Trophoblast cell (in vitro differentiated cells and primary cell): ENCODE measurements around the gene SULT6B1.
"Not testable (repeated sequence)": the region's sequence is repeated elsewhere in the genome, so short reads cannot be mapped to it uniquely, and the experiment has no call there.

Experiments
- DNase-seq, 2 donors: peaks; one replicate each; pipeline ENCODE4 v3.0.0-alpha.2; 2016
- H2AFZ ChIP-seq: 2 replicates; pipeline ENCODE4 v1.6.1; 2013; ENCODE audit warnings: low read length, moderate library complexity, mild to moderate bottlenecking; ENCODE audit not compliant: insufficient read depth, poor library complexity
- H2AK5ac ChIP-seq: 2 replicates; pipeline ENCODE4 v1.6.1; 2013; ENCODE audit warnings: mild to moderate bottlenecking, low read length
- H2BK120ac ChIP-seq: 2 replicates; pipeline ENCODE4 v1.6.1; 2013; ENCODE audit warnings: low read length, mild to moderate bottlenecking, moderate library complexity; ENCODE audit not compliant: insufficient read depth, poor library complexity
- H2BK12ac ChIP-seq: 2 replicates; pipeline ENCODE4 v1.6.1; 2013; ENCODE audit warnings: mild to moderate bottlenecking, low read length, moderate library complexity
- H2BK5ac ChIP-seq: 2 replicates; pipeline ENCODE4 v1.6.1; 2013; ENCODE audit warnings: low read length, low read depth, moderate library complexity, mild to moderate bottlenecking; ENCODE audit not compliant: poor library complexity
- H3K14ac ChIP-seq: 2 replicates; pipeline ENCODE4 v1.6.1; 2013; ENCODE audit warnings: mild to moderate bottlenecking, low read length
- H3K18ac ChIP-seq: 2 replicates; pipeline ENCODE4 v1.6.1; 2013; ENCODE audit warnings: mild to moderate bottlenecking, low read length
- H3K23ac ChIP-seq: 2 replicates; pipeline ENCODE4 v1.6.1; 2013; ENCODE audit warnings: low read length
- H3K27ac ChIP-seq: 2 replicates; pipeline ENCODE4 v1.5.1; 2013; ENCODE audit warnings: low read depth, mild to moderate bottlenecking, inconsistent platforms, low read length, moderate library complexity
- H3K27me3 ChIP-seq: 2 replicates; pipeline ENCODE4 v1.6.1; 2013; ENCODE audit warnings: inconsistent platforms, mild to moderate bottlenecking, low read length, moderate library complexity; ENCODE audit not compliant: insufficient read depth
- H3K36me3 ChIP-seq, 2 experiments: 1 replicate in 1 of 2; 2 replicates in 1 of 2; pipeline ENCODE4 v1.6.1; 2013; ENCODE audit warnings: low read length in 2 of 2, mild to moderate bottlenecking in 2 of 2, moderate library complexity in 1 of 2; ENCODE audit not compliant: insufficient read depth in 2 of 2, control insufficient read depth in 1 of 2
- H3K4ac ChIP-seq: 2 replicates; pipeline ENCODE4 v1.6.1; 2013; ENCODE audit warnings: low read depth, mild to moderate bottlenecking, low read length, moderate library complexity
- H3K4me1 ChIP-seq, 2 experiments: 1 replicate in 1 of 2; 2 replicates in 1 of 2; pipeline ENCODE4 v1.6.1; 2013; ENCODE audit warnings: low read length in 2 of 2, mild to moderate bottlenecking in 2 of 2, moderate library complexity in 1 of 2; ENCODE audit not compliant: insufficient read depth in 2 of 2, control insufficient read depth in 1 of 2
- H3K4me2 ChIP-seq: 2 replicates; pipeline ENCODE4 v1.6.1; 2013; ENCODE audit warnings: inconsistent platforms, mild to moderate bottlenecking, low read length, moderate library complexity
- H3K4me3 ChIP-seq: 2 replicates; pipeline ENCODE4 v1.5.1; 2013; ENCODE audit warnings: mild to moderate bottlenecking, low read depth, low read length, inconsistent platforms
- H3K79me1 ChIP-seq: one replicate; pipeline ENCODE4 v1.6.1; 2013; ENCODE audit warnings: low read length
- H3K79me2 ChIP-seq: 2 replicates; pipeline ENCODE4 v1.6.1; 2013; ENCODE audit warnings: low read length, mild to moderate bottlenecking; ENCODE audit not compliant: control insufficient read depth, insufficient read depth, poor library complexity
- H3K9ac ChIP-seq: 2 replicates; pipeline ENCODE4 v1.6.1; 2013; ENCODE audit warnings: mild to moderate bottlenecking, low read length
- H3K9me3 ChIP-seq: 2 replicates; pipeline ENCODE4 v1.6.1; 2013; ENCODE audit warnings: low read depth, mild to moderate bottlenecking, control low read depth, inconsistent platforms, low read length; ENCODE audit not compliant: insufficient read depth
- H4K12ac ChIP-seq: 2 replicates; pipeline ENCODE4 v1.6.1; 2013; ENCODE audit warnings: low read depth, mild to moderate bottlenecking, low read length, moderate library complexity
- H4K8ac ChIP-seq: 2 replicates; pipeline ENCODE4 v1.6.1; 2013; ENCODE audit warnings: low read depth, mild to moderate bottlenecking, low read length, moderate library complexity
- H4K91ac ChIP-seq: one replicate; pipeline ENCODE4 v1.6.1; 2013; ENCODE audit warnings: low read depth, mild to moderate bottlenecking, low read length, moderate library complexity
- WGBS: extraction: QIAGEN DNeasy Blood & Tissue Kit; methylation state at CpG from one replicate; pipeline ENCODE4 v1.1.7; 2013; ENCODE audit warnings: missing lambda C conversion rate; ENCODE audit not compliant: insufficient read length, insufficient coverage; ENCODE audit errors: extremely low coverage; 5-methylcytosine and 5-hydroxymethylcytosine counted together

The SULT6B1 gene

DNA sequence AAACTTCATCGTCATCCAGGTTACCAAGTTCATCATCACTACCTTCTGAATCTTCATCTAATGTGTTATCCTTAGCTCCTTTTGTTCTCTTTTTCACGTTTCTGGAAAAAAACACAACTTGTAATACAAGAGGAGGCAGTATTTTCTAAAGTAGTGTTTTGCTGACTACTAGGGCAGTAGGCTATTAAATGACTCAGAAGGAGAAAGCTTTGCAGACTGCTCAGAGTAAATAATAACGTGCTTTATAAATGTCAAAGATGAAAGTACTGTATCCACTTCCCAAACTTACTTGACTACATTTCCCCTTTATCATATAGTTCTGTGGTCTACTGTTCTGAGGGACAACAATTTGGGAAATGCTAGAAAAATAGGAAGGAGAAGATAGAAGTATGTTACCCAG, 23.5 kb upstream of the SULT6B1 start:
- Histone ChIP-seq H3K18ac (no peak overlapping the region), H2BK12ac (no peak overlapping the region), H2BK120ac (no peak overlapping the region), H2AFZ (no peak overlapping the region), H3K23ac (no peak overlapping the region), H4K8ac (no peak overlapping the region), H3K14ac (no peak overlapping the region), H3K4me2 (no peak overlapping the region), H4K91ac (no peak overlapping the region), H3K79me1 (no peaks in the 10 kb centered on the region), H3K4ac (no peak overlapping the region), H3K79me2 (no peaks in the 10 kb centered on the region), H3K4me3 (no peak overlapping the region), H3K4me1 (no peaks in the 10 kb centered on the region), H3K27me3 (no peaks in the 10 kb centered on the region), H2AK5ac (no peak overlapping the region), H3K27ac (no peak overlapping the region), H3K9ac (no peak overlapping the region), H4K12ac (no peak overlapping the region), H3K9me3 (no peaks in the 10 kb centered on the region), H3K36me3 (peaks cover 8 to 9% of the 10 kb centered on the region in 2 experiments), H2BK5ac (no peak overlapping the region)
- no peak for DNase-seq
- WGBS, result no CpG with 5 or more reads among the region's 3 CpGs

GRCh38 chr2:37211212-37211611, 22.7 kb upstream of the SULT6B1 start:
- Histone ChIP-seq H3K4me2 (no peak overlapping the region), H4K8ac (no peak overlapping the region), H2BK120ac (no peak overlapping the region), H3K9me3 (no peaks in the 10 kb centered on the region), H3K79me1 (no peaks in the 10 kb centered on the region), H3K23ac (no peak overlapping the region), H4K91ac (no peak overlapping the region), H2AFZ (no peak overlapping the region), H3K9ac (no peak overlapping the region), H3K27ac (no peak overlapping the region), H3K36me3 (peaks cover 11% of the 10 kb centered on the region in 2 experiments), H3K79me2 (no peaks in the 10 kb centered on the region), H3K4ac (no peak overlapping the region), H4K12ac (no peak overlapping the region), H3K14ac (no peak overlapping the region), H2BK5ac (no peak overlapping the region), H3K27me3 (no peaks in the 10 kb centered on the region), H3K18ac (no peak overlapping the region), H3K4me1 (no peaks in the 10 kb centered on the region), H3K4me3 (no peak overlapping the region), H2AK5ac (no peak overlapping the region), H2BK12ac (no peak overlapping the region)
- DNase-seq, result no peak

DNA sequence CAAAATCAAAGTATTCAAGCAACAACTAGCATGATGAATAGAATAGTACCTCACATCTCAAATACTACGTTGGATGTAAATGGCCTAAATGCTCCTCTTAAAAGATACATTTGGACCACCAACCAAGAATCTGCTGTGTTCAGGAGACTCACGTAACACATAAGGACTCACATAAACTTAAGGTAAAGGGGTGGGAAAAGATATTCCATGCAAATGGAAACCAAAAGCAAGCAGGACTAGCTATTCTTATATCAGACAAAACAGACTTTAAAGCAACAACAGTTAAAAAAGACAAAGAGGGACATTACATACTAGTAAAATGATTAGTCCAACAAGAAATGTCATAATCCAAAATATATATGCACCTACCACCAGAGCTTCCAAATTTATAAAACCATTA, 18.3 kb upstream of the SULT6B1 start:
- H3K18ac ChIP-seq, H3K4me1 ChIP-seq, H4K91ac ChIP-seq, H3K14ac ChIP-seq, H3K9me3 ChIP-seq, H3K4me2 ChIP-seq, H3K9ac ChIP-seq, H2BK120ac ChIP-seq, H4K12ac ChIP-seq, DNase-seq, H3K79me1 ChIP-seq, H3K27ac ChIP-seq, H3K23ac ChIP-seq, H2AFZ ChIP-seq, H2BK12ac ChIP-seq, H2BK5ac ChIP-seq, H2AK5ac ChIP-seq, H3K4me3 ChIP-seq, H4K8ac ChIP-seq, H3K79me2 ChIP-seq, H3K4ac ChIP-seq, H3K27me3 ChIP-seq: not testable (repeated sequence)
- WGBS, result no CpG with 5 or more reads among the region's 2 CpGs
- peaks cover 10 to 14% of the 10 kb centered on the region in 2 experiments for H3K36me3 ChIP-seq

- H3K79me2 ChIP-seq, result no peaks in the 10 kb centered on the region
- H3K4ac ChIP-seq, result no peak overlapping the region
- no peak overlapping the region for H3K4me3 ChIP-seq
- H4K12ac ChIP-seq, result no peak overlapping the region
- H2BK12ac ChIP-seq, result no peak overlapping the region
- H3K23ac ChIP-seq, result no peak overlapping the region
- H4K91ac ChIP-seq, result no peak overlapping the region
- H4K8ac ChIP-seq, result no peak overlapping the region
- no peak overlapping the region for H3K4me2 ChIP-seq
- no CpG with 5 or more reads among the region's 5 CpGs for WGBS
- no peak overlapping the region for H2AK5ac ChIP-seq
- no peak overlapping the region for H2AFZ ChIP-seq
- no peaks in the 10 kb centered on the region for H3K9me3 ChIP-seq
- DNase-seq, result no peak
- H2BK120ac ChIP-seq, result no peak overlapping the region
- H3K36me3 ChIP-seq, result peaks cover 11 to 14% of the 10 kb centered on the region in 2 experiments
- no peaks in the 10 kb centered on the region for H3K79me1 ChIP-seq
- no peak overlapping the region for H3K18ac ChIP-seq
- no peak overlapping the region for H2BK5ac ChIP-seq
- H3K9ac ChIP-seq, result no peak overlapping the region
- H3K14ac ChIP-seq, result no peak overlapping the region
- no peaks in the 10 kb centered on the region for H3K27me3 ChIP-seq
- peaks cover 0 to 2% of the 10 kb centered on the region in 2 experiments for H3K4me1 ChIP-seq
- H3K27ac ChIP-seq, result no peak overlapping the region
Measured at GRCh38 chr2:37205689-37206341, 17.3 kb upstream of the SULT6B1 start.
